Left lobe of liver (tissue), 2 donors: ENCODE measurements around the gene FSTL1. TPM values are rescaled to one million over a fixed set of nuclear protein-coding genes. Genes with fewer than 3 reads are reported as not detected.

Source experiments
- ATAC-seq: fragments of 200-7000 bp; cut with Tn5 transposase; one replicate; pipeline ENCODE4 v1.9.1; 2020; ENCODE audit warnings: mild to moderate bottlenecking, moderate library complexity
- DNase-seq: peaks from one replicate; pipeline ENCODE4 v3.0.0-alpha.2; 2020; ENCODE audit warnings: low spot score
- total RNA-seq: library from RNA; stranded (reverse); gene quantifications from one replicate; pipeline ENCODE4 v1.2.1, GENCODE V29; 2021
- donor health status: DM: no; HTN: no; CAD: no; lungs with moderate emphysema.
- donor health status: DM: no; HTN: yes; CAD: no.

The FSTL1 gene
- total RNA-seq, 1 donor from 2014 or later = 46.9 TPM

DNA sequence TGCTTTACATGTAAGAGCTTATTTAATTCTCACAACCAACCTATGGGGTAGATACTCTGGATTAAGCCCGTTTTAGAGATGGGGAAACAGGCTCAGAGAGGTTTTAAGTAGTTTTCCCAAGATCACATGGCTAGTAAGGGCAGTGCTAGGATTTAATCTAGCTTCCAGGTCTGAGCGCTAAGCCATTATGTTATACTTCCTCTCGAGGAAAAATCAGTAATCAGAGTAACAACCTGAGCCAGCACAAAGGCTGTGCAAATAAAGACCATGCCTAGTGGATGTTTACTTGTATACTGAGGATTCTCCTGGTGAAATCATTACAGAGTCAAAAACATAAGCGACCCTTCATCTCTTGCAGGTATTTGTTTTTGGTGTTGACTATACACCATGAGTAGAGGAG is 9.0 kb downstream of the FSTL1 start:
- DNase-seq = no peak
- peak; percentile 36 for ATAC-seq

DNA sequence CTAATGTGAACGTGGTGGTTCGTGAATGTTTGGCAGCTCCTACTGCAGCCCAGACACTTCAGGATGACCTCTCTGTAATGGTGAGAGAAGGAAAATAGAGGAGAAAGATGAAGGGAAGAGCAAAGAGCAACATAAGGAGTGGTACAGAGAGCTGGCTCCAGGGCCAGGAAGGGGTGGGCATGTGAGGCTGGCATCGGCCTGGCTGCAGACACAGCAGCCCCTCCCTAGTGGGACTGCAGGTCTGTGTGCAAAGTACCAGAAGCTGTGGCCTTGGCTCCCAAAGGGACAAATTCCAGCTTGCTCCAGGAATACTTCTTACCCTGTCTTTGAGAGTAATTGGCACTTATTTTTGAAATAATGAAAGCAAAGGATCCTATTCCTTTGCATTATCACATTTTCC is 10.0 kb downstream of the FSTL1 start:
- ATAC-seq (no peak), DNase-seq (no peak)

DNA sequence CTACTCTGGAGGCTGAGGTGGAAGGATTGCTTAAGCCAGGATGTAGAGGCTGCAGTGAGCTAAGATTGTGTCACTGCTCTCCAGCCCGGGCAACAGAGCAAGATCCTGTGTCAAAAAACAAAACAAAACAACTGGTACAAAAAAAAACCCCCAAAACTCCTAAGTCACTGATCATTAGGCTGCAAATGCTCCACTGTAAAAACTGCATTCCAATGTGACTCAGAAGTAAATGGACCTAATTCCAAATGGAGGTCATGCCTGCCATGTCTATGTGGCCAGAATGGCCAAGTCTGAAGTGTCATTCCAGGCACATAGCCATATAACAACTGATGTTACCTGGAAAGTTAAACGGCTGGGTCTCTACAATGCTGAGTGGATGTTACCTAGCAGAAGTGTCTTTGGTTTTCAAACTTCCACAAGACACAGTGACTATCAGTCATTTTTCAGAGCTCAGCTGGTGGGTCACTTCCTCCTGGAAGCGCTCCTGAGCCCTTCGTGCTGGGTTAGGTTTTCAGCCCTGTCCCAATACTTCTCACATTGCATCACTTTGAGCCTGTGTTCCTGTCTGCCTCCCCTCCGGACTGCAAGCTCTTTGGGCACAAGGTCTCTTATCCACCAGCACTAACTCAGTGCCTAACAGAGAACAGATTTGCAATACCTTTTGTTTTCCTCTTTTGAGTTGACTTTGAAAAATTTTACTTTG is 10.6 kb downstream of the FSTL1 start:
- DNase-seq = no peak
- no peak for ATAC-seq

DNA sequence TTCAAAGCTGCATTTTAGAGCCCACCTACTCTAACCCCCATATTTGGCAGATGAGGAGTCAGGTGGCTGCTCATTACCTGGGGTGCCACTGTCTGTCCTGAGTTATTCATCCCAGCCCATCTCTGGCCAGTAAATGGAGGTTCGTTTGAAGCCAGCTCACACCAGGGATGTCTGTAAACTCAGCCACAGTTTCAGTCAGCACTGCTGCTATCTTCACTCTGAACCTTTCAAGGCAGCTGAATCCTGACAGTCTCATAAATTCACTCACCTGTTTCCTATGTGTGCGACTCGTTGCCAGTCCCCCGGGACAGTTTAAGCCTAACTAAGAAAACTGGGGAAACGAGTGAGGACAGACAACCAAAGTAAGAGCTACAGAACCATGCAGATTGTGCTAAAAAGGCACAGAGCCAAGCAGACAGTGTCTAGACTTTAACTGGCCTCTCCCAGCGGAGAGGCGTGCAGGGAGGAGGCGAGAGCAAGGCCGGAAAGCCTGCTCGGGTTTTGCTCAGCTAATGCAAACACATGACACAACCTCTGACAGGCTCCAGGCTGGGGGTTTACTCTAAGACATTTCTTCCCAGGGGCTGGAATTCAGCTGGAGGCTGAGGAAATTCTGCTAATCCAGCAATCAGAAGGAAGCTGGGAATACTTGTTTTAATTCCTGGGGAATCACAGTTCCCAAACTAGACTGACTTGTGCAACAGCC is 12.0 kb downstream of the FSTL1 start:
- peak; percentile 74 for ATAC-seq
- no peak for DNase-seq

DNA sequence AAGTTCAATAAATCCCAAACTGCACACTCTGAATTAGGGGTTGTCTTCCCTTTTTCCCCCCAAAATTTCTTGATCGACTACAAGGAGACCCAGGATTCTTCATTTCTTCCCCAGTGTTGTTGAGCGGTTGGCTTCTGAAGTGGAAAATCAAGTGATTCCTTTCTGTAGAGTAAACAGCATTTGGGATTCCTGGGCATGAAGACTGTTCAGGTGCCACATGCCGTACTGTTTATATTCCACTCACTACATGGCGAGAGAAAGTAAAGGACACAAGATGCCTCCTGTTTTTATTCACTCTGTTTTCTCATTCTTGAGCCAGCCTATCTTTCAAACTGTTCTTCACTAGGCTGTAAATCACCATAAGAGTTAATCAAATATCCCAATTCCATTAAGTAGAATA is 12.6 kb downstream of the FSTL1 start:
- no peak for DNase-seq
- no peak for ATAC-seq

DNA sequence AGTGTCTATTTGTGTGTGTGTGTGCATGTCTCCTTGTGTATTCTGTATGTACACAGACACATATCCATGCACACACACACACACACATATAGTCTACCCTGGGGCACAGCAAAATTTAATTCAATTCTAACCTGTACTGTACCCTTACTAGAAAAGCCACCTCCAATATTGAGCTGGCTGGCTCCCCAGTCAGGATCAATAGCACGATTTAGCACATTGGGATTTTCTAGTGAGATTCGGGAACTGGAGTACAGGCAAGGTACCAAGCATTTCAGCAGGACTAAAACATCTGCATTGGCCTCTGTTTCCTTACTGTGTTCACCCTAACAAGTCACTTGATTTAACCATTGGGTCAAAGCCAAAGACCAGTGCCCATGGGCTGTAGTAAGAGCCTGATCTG is 13.2 kb downstream of the FSTL1 start:
- no peak for DNase-seq
- ATAC-seq = peak; percentile 56

DNA sequence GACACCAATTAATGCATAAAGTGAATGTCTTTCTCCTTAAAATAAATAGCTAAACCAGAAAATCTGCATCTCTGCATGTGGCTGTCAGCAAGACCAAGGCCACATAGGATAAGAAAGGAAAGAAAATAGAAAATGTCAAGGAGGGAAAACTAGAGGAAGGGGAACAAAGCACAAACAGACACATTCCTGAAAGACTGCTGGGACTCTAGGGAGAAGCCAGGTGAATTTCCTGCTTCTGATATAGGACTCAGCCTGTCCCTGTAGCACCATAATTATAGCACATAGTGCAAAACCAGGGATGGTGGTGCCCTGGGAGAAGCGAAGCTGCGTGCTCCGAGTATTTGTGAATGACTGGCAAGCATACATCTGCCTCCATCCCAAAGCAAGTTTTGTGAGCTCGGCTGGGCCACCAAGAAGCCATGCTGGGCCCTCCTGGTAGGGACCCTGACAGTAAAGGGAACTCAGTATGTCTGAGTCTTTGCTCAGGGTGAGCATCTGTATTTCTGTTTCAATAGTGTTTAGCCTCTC is 14.2 kb downstream of the FSTL1 start:
- ATAC-seq (no peak), DNase-seq (no peak)

DNA sequence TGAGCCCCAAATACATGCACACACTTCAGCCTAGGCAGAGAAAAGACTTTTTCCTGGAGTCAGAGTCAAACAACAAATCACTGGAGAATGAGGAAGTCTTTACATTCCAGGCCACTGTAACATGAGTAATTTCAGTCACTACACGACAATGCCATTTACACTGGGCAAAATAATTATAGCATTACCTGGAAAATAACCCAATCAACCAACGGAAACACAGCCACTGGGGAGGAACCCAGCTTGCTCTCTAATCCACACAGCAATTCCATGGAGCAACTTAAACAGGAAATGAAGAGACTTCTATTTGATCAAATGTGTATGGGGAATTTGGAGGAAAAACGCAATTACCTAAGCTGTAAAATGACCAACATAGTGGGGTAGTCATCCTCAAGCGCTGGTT is 15.2 kb downstream of the FSTL1 start:
- no peak for ATAC-seq
- no peak for DNase-seq

DNA sequence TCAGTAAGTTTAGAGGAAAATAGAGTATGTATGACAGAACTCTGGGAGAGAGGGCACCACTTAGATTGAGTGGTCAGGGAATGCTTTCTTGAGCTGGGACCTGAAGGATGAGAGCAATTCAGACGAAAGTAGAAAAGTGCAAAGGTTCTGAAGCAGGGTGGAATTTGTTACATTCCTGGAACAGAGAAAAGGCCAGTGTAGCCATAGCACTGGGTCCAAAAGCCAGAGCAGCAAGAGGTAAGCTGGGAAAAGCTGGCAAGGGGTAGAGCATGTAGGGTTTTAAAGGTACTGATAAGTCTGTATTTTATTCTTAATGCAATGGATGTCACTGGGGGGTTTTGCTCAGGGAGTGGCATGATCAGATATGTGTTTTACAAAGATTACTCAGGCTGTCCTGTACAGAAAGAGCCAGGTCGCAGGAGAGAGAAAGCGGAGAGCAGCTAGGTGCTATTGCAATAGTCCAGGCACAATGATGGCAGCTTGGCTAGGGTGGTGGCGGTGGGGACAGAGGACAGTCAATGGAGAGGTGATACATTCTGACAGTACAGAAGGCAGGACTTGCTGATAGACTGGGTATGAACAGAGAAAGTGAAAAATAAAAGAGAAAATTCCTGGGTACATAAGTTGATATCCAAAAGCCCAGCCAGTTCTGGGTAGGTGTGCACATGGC is 17.0 kb downstream of the FSTL1 start:
- ATAC-seq (peak; percentile 81), DNase-seq (no peak)

DNA sequence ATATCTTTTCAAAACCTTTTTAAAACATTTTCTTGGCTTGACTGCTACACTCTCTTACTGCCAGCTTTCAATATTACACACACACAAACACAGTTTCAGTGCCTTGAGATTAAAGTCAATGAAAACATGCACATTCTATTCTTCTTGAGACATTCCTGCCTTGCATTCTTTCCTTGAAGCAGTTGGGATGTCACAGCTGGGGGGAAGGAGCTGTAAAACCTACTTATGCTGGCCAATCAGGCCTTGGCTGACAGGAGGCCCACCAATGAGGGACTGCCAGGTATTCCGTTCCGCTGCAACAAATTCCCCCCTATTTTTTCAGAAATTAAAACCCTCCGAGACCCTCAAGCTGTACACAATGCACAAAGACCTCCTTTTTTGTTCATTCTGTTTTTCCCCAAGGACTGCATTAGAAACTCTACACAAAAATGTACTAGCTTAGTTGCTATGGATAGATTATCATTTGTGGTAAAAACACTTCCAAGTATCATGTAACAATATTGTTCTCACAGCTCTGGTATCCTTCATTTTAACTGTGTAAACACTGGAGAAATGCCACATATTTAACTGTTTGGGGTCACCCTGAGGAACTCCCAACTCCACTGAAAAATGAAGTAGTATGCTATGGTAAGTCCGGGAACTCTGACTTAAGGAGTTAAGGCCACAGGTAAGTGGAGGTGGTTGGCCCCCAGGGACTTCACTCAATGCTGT is 18.5 kb downstream of the FSTL1 start:
- no peak for ATAC-seq
- DNase-seq = no peak

DNA sequence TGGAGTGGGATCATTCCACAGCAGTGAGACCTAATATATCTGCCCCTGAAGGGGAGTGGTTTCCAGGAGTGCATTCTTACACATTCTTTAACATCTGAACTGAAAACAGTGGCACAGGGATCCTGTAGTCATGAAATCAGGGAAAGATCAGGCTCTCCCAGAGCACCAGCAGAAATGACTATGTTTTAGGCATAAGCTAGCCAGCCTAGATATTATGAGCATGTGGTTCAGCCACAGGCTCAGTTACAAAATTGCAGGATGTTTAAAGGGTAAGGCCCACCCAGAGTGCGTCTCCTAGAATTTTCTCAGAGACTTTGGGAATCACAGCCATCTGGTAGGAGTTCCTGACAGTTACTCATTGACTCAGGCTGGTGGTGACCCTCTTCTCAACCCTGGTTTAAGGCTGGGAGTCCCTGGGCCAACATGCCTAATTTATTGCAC is 20.9 kb downstream of the FSTL1 start:
- ATAC-seq = no peak
- DNase-seq = no peak

DNA sequence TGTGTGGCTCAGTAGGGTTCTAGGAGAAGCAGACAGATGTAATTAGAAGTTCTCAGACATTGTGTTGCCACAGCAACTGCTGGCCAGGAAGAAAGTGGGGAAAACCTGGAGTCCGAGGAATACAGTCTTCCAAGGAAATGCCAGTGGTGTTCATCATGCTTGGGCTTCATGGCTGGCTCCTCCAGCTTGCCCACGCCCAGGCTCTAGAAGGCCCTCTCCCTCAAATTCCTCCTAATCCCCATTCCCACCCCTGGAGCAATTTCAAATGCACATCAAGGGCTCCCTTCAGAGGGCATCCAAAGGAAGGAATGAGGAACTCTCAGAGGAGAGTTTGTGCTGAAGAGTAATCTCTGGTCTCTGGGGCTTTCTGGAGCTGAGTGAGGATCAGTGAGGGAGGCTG is 21.9 kb downstream of the FSTL1 start:
- DNase-seq = no peak
- no peak for ATAC-seq

DNA sequence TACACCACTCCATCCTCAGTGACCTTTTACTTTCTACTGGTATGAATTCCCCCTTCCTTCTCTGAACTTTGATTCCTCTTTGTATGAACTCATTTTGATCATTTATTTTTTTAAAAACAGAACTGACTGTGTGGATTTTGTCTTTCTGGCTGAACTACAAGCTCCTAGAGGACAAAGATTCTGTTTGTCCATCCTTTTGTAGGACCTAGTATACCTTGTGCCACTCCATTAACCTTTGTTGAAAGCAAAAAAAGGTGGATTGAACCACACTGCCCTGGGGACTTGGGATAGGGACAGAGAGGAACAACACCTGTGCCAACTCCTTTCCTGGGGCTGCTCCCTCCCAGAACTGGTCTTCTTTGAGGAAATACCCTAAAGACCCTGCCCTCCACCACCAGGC is 23.6 kb downstream of the FSTL1 start:
- ATAC-seq (peak; percentile 77), DNase-seq (no peak)

DNA sequence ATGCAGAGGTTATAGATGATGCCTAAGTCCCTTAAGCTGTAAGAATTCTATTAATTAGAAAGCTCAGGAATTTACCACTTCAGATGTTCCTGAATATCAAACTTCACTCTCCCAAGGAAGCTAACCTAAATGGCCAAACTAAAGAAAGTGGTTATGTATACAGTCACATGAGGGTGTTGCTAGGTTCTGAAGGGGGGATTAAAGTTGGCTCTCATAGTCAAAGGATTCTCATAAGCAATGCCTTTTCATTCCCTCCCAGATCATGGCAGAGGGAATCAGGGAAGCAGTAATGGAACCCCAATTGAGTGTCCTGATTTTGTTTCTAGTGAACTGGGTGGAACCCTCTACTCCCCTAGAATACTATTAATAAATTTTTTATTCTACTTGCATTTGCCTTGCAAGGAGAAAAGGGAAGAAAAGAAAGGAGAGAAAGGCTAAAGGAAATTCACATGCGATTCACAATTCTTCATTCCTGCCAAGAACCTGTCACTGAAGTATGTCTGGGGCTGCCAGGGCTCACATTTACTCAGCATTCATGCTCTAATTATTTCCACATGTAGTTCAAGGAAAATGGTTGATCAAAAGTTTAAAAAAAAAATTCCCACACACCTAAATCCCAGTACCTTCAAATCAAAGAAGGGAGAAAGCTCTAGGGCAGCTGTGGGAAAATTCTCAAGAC is 25.1 kb downstream of the FSTL1 start:
- DNase-seq = no peak
- ATAC-seq = peak; percentile 51

DNA sequence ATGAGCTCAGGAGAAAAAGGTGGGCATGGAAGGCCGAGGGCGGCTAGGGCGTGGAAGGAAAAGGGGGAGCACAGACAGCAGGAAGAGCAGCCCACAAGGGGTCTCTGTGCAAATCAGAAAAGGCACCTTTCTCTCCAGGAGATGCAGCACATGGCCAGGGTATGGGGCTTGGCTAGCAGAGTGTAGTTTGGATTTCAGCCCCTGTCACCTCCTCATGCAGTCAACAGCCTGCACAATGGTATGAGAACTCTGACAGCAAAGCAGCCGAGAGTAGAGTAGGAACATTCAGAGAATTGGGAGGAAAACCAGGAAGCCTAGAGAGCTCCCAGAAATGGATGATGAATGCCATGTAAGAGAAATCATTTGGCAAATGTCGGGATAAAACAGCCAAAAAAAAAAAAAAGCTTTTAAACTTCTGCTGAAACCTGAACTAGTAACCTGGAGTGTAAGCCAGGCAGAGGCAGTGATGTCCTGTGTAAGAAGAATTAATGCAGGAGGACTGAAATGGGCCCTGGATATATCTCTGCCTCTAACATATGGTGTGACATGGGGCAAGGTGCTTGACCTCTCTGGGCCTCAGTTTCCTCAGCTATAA is 25.7 kb downstream of the FSTL1 start:
- DNase-seq = no peak
- no peak for ATAC-seq

DNA sequence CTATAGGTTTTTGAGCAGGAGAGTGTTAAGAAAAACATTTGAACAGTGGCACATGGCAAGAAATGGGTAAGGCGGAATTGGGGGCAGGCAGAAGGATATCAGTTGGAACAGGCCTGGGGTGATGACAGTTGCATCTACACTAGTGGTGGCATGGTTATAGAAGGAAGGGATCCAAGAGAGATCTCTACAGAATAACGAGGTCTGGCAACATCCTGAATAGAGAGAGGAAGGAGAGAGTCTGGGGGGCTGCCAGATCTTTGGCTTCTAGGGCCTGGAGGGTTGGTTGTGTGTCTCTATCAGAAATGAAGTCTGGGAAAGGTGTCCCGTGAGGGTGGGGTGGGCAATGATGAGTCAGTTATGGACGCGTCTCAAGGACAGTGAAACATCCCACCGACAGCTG is 26.3 kb downstream of the FSTL1 start:
- ATAC-seq = no peak
- DNase-seq = no peak

DNA sequence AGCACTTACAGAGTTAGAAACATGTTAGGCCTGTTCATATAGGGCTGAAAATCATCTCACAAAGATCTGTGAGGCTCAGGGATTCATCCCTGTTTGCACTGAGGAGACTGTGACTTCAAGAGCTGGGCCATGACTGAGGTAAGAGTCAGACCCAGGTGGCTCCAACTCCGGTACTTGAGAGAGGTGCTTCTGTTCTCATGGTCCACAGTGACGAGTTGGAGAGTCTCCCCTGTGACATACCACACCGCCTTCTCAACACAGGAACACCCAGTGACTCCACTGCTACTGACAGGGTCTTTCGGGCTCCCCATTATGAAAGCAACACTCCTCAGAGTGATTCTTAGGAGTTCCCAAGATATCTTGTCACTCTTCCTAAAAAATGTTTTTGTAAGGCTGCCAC is 27.4 kb downstream of the FSTL1 start:
- no peak for DNase-seq
- no peak for ATAC-seq

DNA sequence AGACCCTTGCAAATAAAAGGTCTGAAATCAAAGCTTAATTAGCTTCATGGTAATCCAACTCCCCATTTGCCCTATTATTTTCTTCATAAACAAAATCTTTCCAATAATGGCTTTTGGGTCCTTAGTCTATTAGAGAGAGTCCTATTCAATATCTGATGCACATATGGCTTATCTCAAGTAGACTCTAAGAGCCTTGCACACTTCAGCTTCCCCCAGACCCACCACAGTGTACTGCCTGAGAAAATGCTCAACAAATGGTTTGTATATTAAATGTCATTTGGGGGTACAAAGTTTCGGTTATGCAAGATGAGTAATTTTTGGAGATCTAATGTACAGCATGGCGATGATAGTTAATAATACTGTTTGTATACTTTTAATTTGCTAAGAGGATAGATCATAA is 28.9 kb downstream of the FSTL1 start:
- DNase-seq = no peak
- ATAC-seq = no peak

DNA sequence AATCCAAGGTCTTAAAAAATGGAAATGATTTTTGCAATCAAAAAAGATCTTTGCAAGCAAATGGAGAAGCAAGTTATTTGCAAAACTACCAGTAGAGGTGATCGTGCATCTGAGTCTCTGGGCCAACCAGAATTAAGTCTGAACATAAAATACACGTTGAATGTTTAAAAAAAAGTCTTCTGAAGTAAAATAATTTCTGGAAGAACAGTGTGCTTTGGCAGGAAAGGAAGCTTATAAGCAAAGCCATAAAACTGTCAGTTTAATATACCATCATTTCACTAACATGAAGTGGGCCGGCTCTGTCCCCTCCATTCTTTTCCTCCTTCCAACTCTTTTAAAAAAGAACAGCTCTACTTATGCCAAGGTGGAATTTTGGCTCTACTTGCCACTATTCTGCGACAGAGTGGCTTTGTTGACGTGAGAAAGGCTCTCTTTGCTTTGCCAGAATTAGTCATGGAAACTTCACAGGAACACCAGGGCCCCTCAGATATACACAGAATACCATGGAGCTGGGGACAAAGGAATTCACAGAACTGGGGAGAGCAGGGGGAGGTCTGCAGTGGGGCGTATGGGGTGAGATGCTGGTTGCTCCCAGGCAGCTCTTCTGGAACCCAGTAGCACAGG is 29.8 kb downstream of the FSTL1 start:
- DNase-seq = no peak

DNA sequence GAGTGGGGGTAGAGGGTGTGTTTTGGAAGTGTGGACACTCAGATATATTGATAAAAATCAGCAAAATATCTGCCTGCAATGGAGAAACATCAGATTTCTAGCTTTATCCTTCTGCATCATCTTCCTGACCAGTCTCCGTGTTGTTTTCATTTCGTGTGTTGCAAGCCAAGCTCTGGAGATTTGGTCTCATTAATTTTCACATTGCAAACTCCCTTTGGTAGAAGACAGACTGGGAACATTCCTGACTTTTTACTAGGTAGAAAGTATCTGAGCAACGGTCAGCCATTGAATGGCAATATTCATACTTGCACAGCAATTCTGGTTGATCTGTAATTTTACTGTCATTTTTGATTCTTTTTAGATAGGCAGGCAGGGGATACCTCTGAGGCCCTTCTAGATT is 30.4 kb downstream of the FSTL1 start:
- DNase-seq = no peak
- no peak for ATAC-seq

More for the DNA sequence above, 29.8 kb downstream of the FSTL1 start:
- ATAC-seq = no peak
